Upper lobe of left lung (tissue), 4 donors: ENCODE results near the gene HS3ST6.

Source experiments
- CTCF ChIP-seq, 6 experiments: fragments of 450-650 bp in 4 of 6; fragments of 200-600 bp in 2 of 6; sonication (generic) in 2 of 6; IDR thresholded peaks; one replicate each; pipeline ENCODE4 v1.5.1; 2016 to 2019; ENCODE audit warnings: antibody characterized with exemption in 6 of 6
- POLR2AphosphoS5 ChIP-seq, 2 donors: sonication (generic); formaldehyde crosslinking; IDR thresholded peaks; one replicate each; pipeline ENCODE4 v1.5.1; 2017; ENCODE audit warnings: antibody characterized with exemption in 2 of 2

GRCh38 chr16:1933097-1933661, 15.0 kb upstream of the HS3ST6 start:
- no peak for TF ChIP-seq CTCF (IDR thresholded peaks at IDR 0.05)
- TF ChIP-seq POLR2AphosphoS5 (IDR thresholded peaks at IDR 0.05), result no peak
